Ureter (tissue), 1 donor: ENCODE measurements around the gene MCEMP1. TPM values are rescaled to one million over a fixed set of nuclear protein-coding genes. Genes with fewer than 3 reads are reported as not detected.

Experiments used
- DNase-seq: peaks from one replicate; pipeline ENCODE4 v3.0.0-alpha.2; 2020; ENCODE audit warnings: low spot score
- total RNA-seq: library from RNA; stranded (reverse); gene quantifications from one replicate; pipeline ENCODE4 v1.2.4, GENCODE V29; 2023
- donor health status: DM: yes; HTN: yes; CAD: no.

MCEMP1 gene
- total RNA-seq, 1 donor from 2014 or later: not detected

DNA sequence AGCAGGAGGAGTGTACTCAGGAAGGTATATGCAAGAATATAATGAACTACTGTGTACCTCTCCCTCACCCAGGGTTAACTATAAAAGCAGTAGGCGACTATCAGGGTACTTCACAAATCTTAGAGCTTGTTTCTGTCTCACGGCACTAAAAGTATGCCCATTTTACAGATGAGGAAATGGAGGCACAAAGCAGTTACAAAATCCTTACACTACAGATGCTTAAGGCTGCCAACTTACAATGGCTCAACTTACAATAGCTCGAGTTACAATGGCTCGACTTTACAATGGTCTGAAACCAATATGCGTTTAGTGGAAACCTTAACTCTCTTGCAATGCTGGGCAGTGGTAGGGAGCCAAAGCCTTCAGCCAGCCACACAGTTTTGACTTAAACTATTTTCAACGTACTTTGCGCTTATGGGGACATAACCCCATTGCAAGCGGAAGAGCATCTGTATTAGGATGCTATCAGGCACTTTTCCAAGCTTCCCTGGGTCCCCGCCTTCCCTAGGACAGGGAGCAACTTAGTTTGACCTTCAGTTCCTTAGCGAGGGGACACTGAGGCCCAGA lies 20.9 kb downstream of the MCEMP1 start:
- no peak for DNase-seq

GRCh38 chr19:7698583-7698982 lies 21.7 kb downstream of the MCEMP1 start:
- no peak for DNase-seq

- DNase-seq: no peak
Observed at GRCh38 chr19:7699003-7699402, 22.1 kb downstream of the MCEMP1 start.

DNA sequence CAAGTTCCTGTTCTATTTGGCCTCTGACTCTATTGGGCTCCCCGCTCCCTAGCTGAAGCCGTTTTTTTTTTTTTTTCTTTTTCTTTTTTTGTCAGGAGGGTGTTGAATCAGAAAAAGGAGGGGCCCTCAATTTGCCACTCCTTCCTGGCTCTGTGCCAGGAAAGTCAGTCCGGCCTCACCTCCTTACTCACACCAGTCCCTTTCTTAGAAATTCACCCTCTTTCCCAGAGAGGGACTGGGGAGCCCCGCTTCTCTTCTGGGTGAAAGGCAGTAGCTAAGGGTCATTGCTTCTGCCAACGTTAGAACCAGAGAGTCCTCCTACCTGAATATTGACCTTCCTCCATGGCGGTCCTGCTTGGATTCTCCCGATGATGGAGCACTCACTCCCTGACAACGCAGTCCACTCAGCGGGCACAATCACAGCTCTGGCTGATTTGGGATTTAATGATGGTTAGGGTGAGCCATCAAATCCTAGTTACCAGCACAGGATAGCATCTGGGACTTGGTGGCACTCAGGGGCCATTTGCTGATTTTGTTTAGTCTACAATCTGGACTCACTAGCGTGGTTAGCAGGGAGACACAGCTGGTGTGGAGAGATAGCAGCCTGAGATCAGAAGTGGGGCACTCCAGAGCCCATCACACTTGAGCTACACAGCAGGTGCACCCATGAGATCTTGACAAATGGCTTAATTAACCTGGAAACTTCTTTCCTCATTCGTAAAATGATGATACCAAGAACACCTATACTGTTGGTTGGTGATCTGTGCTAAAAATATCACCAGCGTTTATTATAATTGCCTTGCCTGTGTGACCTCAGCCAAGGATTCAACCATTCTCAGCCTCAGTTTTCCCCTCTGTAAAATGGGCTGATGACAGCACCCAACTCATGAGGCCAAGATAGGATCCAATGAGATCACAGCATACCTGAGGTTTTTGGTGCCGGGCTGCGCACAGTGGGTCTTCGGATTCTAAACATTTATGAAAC lies 22.8 kb downstream of the MCEMP1 start:
- no peak for DNase-seq

DNA sequence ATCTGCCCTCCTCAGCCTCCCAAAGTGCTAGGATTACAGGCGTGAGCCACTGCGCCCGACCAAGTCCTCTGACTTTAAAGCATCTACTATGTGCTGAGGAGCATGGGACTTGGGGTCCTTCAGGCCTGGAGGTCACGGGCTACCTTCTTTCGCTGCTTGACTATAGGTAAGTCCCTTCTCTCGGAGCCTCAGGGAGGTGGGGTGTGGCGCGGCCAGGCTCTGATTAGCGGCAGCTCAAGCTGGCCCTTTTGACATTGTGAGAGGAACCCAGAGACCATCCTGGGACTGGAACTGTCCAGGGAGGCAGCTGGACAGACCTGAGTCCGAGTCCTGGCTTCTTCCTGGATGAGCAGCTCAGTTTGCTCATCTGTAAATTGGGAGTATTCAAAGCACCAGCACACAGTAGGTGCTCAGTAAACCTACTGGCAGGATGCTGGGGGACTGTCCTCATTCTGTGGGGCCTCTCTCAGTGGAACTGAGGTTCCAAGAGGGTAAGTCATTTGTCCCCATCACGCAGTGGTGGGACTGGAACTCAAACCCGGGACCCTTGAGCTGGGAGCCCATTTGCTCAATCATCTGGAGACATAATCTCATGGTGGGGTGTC lies 24.3 kb downstream of the MCEMP1 start:
- no peak for DNase-seq

DNA sequence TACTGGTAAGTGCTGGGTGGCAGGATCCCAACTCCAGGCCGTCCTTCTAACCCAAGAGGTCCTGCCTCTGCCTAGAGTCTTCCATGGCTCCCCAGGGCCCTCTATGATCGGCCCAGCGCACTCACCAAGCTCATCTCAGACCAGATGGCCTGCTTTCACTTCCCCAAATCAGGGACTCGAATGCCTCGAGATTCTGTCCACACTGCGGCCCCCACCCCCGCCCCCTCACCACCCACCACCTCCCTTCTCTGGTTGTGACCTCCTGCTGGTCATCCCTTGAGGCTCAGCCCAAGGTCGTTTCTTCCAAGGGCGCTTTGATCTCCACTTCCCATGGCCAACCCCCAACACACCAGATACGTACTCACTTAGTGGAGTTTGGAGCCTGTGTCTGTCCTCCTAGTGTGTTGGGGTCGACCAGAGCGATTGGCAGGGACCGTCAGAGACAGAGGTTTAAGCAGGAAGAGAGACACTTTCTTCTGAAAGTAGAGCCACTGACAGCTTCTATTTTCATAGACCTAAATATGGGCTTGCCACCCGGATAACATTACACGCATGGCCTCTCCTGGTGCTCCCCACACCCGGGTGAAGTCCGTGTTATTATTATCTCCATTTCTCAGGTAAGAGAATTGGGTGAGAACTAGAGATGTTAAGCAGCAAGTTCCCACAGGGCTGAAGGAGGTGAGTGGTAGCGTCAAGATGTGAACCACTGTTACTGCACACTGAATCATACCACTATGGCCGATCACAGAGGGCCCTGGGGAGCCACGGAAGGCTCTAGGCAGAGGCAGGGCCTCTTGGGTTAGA lies 25.0 kb downstream of the MCEMP1 start, which contains the start of gene FCER2:
FCER2 (minus strand) TSS at position 478 of the 804 bp plus-strand sequence. CDS start 2,371 bp downstream, outside the sequence.
- DNase-seq: no peak

DNA sequence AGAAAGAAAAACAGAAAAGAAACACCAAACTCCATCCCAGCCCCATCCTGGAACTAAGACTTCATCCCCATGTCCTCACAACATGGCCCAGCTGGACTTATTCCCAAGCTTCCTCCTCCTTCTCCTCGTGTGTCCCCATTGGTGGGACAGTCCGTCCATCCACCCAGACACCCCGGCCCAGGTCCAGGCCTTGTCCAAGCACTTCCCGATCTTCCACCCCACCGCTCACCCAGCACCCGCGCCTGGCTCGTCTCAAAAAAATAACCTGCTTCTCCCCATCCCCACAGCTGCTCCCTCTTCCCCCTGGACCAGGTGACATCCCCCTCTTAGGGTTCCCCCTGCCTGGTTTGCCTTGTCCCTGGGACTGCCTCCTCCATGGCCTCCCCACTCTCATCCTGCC lies 26.4 kb downstream of the MCEMP1 start:
- DNase-seq: no peak

GRCh38 chr19:7704280-7705060 lies 27.6 kb downstream of the MCEMP1 start:
- DNase-seq: no peak

GRCh38 chr19:7705387-7706187 lies 28.7 kb downstream of the MCEMP1 start:
- no peak for DNase-seq

DNA sequence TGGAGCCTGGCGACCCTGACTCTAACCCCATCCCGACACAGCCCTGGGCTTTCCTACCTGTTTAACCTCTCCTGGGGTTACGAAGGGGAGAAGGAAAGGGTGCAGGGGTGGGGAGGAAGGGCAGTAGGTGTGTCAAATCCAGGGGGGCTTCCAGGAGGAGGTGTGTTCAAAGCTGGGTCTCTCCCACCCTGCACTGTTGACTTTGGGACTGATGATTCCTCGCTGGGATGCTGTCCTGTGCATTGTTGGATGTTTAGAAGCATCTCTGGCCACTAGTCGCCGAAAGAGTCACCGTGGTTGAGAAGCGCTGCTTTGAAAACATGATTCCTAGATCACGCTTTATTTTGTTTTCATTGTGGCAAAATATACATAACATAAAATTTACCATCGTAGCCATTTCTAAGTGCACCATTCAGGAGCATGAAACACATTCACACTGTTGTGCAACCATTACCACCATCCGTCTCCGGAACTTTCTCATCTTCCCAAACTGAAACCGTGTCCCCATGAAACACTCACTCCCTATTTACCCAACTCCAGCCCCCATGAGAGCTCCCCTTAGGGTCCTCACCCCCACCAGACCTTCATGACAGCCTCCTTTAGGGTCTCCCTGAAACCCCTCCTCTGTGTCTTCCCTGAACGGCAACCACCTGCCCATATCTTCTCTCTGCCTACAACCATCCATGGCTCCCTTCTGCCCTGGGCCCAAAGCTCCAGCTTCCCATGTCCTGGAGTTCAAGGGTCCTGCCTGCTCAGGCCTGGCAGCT lies 29.5 kb downstream of the MCEMP1 start:
- DNase-seq: no peak

- DNase-seq: no peak
Observed at GRCh38 chr19:7706955-7707456, 30.1 kb downstream of the MCEMP1 start.

DNA sequence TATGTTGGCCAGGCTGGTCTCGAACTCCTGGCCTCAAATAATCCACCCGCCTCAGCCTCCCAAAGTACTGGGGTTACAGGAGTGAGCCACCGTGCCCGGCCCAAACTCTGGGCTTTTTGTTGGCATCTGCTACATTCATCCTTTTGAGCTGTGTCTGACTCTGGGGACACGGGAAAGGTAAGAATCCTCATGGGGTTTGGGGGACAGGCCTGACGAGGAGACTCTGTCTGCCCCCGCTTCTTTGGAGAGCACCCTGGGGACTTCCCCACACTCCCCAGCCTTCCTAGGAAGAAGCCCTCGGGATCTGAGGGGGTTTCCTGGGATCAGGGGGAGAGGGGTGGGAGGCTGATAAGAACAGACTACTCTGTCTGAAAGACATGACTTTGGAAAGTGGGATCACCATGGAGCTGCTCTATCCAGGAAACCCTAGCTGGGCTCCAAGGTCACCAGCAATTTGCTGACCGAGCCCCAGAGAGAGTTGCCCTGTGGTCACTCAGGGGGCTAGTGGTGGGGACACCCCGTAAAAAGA lies 33.1 kb downstream of the MCEMP1 start:
- no peak for DNase-seq

DNA sequence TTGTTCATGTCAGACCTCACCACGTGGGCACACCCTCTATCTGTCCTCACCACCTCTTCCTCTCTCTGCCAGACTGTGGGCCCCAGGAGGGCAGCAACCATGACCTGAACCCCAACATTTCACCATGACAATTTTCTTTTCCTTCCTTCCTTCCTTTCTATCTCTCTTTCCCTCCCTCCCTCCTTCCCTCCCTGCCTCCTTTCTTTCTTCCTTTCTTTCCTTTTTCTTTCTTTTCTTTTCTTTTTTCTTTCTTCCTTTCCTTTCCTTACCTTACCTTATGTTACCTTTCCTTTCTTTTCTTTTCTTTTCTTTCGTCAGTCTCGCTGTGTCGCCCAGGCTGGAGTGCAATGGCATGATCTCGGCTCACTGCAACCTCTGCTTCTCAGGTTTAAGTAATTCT lies 33.7 kb downstream of the MCEMP1 start:
- DNase-seq: no peak

- DNase-seq: no peak
Observed at GRCh38 chr19:7715671-7716070, 38.8 kb downstream of the MCEMP1 start.

GRCh38 chr19:7716762-7717161 lies 39.9 kb downstream of the MCEMP1 start:
- no peak for DNase-seq

- DNase-seq: no peak
Observed at GRCh38 chr19:7718668-7719067, 41.8 kb downstream of the MCEMP1 start.

DNA sequence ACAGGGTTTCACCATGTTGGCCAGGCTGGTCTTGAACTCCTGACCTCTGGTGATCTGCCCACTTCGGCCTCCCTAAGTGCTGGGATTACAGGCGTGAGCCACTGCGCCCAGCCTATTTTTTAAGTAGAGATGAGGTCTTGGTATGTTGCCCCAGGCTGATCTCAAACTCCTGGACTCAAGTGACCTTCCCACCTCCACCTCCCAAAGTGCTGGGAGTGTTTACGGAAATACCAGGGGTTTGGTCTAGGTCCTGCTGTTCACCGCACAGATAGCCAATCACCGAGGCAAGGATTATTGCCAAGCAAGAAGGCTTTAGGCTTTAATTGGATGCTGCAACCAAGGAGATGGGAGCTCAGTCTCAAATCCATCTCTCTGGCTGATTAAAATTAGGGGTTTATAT lies 43.5 kb downstream of the MCEMP1 start:
- no peak for DNase-seq

- DNase-seq: no peak
Observed at GRCh38 chr19:7722231-7722651, 45.4 kb downstream of the MCEMP1 start.

- DNase-seq: no peak
Observed at GRCh38 chr19:7725791-7726190, 48.9 kb downstream of the MCEMP1 start.
